Glutamatergic neuron (in vitro differentiated cells): ENCODE data around the gene MCUB. TPM values are rescaled to one million over a fixed set of nuclear protein-coding genes. Genes with fewer than 3 reads are reported as not detected.
A peak's percentile ranks its signal among the peaks of the same experiment; 100 is the strongest.

Experiments used
- DNase-seq: peaks from one replicate; pipeline ENCODE4 v3.0.0; 2022
- H3K27ac Mint-ChIP-seq: one replicate; pipeline ENCODE4 v1.8.0; 2020; ENCODE audit warnings: mild to moderate bottlenecking, mixed read lengths, inconsistent platforms; ENCODE audit not compliant: unreplicated experiment
- H3K27me3 Mint-ChIP-seq: one replicate; pipeline ENCODE4 v1.8.0; 2020; ENCODE audit warnings: mild to moderate bottlenecking, moderate library complexity, mixed read lengths, inconsistent platforms; ENCODE audit not compliant: unreplicated experiment
- H3K36me3 Mint-ChIP-seq: one replicate; pipeline ENCODE4 v1.8.0; 2020; ENCODE audit warnings: mild to moderate bottlenecking, mixed read lengths, inconsistent platforms; ENCODE audit not compliant: unreplicated experiment
- H3K4me1 Mint-ChIP-seq: one replicate; pipeline ENCODE4 v1.8.0; 2020; ENCODE audit warnings: mild to moderate bottlenecking, low read depth, mixed read lengths, inconsistent platforms; ENCODE audit not compliant: unreplicated experiment
- H3K4me3 Mint-ChIP-seq: one replicate; pipeline ENCODE4 v1.8.0; 2020; ENCODE audit warnings: mild to moderate bottlenecking, mixed read lengths, inconsistent platforms; ENCODE audit not compliant: unreplicated experiment
- H3K9me3 Mint-ChIP-seq: one replicate; pipeline ENCODE4 v1.8.0; 2020; ENCODE audit warnings: mild to moderate bottlenecking, moderate library complexity, mixed read lengths, inconsistent platforms; ENCODE audit not compliant: unreplicated experiment
- total RNA-seq: library from RNA; stranded (reverse); fragmentation: NEBNext Ultra II Directional; extraction: Animal tissue kit (Norgen Biotek cat#: 25700); gene quantifications from one replicate; pipeline ENCODE4 v1.2.1, GENCODE V29; 2021; ENCODE audit not compliant: unreplicated experiment
- TF ChIP-seq, protein P1 (sequence below): fragments of 200-600 bp; sonication (generic); IDR thresholded peaks from one replicate; pipeline ENCODE4 v1.5.0; 2021; ENCODE audit not compliant: partially characterized antibody, unreplicated experiment

The MCUB gene
- total RNA-seq, 1 donor from 2014 or later, result 9.7 TPM

DNA sequence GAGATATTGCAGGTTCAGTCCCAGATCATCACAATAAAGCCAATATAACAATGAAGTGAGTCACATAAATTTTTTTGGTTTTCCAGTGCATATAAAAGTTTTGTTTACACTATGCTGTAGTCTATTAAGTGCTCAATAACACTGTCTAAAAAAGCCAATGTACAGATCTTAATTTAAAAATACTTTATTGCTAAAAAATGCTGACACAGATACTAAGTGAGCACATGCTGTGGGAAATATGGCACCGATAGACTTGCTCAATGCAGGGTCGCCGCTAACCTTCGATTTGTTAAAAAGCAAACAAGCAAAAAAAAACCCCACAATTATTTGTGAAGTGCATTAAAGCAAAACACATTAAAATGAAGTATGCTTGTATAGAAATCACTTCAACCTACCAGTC, 159.6 kb downstream of the MCUB start:
- no peaks in the 10 kb centered on the region for H3K4me1 Mint-ChIP-seq
- TF ChIP-seq, protein P1, sequence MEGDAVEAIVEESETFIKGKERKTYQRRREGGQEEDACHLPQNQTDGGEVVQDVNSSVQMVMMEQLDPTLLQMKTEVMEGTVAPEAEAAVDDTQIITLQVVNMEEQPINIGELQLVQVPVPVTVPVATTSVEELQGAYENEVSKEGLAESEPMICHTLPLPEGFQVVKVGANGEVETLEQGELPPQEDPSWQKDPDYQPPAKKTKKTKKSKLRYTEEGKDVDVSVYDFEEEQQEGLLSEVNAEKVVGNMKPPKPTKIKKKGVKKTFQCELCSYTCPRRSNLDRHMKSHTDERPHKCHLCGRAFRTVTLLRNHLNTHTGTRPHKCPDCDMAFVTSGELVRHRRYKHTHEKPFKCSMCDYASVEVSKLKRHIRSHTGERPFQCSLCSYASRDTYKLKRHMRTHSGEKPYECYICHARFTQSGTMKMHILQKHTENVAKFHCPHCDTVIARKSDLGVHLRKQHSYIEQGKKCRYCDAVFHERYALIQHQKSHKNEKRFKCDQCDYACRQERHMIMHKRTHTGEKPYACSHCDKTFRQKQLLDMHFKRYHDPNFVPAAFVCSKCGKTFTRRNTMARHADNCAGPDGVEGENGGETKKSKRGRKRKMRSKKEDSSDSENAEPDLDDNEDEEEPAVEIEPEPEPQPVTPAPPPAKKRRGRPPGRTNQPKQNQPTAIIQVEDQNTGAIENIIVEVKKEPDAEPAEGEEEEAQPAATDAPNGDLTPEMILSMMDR, result no peak
- H3K36me3 Mint-ChIP-seq, result no peaks in the 10 kb centered on the region
- DNase-seq, result no peak
- no peak overlapping the region for H3K4me3 Mint-ChIP-seq
- H3K27me3 Mint-ChIP-seq, result no peaks in the 10 kb centered on the region
- no peak overlapping the region for H3K27ac Mint-ChIP-seq
- H3K9me3 Mint-ChIP-seq, result no peaks in the 10 kb centered on the region

DNA sequence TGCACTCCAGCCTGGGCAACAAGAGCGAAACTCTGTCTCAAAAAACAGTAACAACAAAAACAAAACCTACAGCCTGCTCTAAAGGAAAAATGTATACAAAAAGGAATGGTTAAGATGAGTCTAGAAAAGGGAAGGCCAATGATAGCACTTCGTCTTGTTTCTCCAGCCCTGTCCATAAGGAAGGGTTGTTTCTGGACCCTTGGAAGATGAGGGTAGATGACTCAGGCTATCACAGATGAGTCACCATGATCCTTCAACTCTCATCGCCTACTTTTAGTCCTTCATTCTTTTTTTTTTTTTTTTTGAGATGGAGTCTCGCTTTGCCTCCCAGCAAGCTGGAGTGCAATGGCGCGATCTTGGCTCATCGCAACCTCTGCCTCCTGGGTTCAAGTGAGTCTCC, 161.0 kb downstream of the MCUB start:
- no peak overlapping the region for H3K27ac Mint-ChIP-seq
- H3K27me3 Mint-ChIP-seq, result no peaks in the 10 kb centered on the region
- no peaks in the 10 kb centered on the region for H3K36me3 Mint-ChIP-seq
- TF ChIP-seq, protein P1, result no peak
- no peaks in the 10 kb centered on the region for H3K4me1 Mint-ChIP-seq
- H3K9me3 Mint-ChIP-seq, result no peaks in the 10 kb centered on the region
- no peak overlapping the region for H3K4me3 Mint-ChIP-seq
- no peak for DNase-seq

DNA sequence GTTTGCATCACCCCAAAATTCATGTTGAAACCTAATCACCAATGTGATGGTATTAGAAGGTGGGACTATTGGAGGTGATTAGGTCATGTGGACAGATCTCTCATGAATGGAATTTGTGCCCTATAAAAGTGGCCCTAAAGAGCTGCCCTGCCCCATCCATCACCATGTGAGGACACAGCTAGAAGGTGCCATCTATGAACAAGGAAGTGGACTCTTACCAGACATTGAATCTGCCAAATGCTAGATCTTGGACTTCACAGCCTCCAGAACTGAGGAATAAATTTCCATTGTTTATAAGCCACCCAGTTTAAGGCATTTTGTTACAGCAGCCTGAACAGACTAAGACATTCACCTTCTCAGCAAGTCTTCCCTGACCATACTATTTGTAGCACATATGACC, 162.3 kb downstream of the MCUB start:
- Mint-ChIP-seq H3K27me3 (no peaks in the 10 kb centered on the region), H3K36me3 (no peaks in the 10 kb centered on the region), H3K4me1 (no peaks in the 10 kb centered on the region), H3K9me3 (no peaks in the 10 kb centered on the region), H3K27ac (no peak overlapping the region), H3K4me3 (no peak overlapping the region)
- DNase-seq, result no peak
- TF ChIP-seq, protein P1, result no peak

DNA sequence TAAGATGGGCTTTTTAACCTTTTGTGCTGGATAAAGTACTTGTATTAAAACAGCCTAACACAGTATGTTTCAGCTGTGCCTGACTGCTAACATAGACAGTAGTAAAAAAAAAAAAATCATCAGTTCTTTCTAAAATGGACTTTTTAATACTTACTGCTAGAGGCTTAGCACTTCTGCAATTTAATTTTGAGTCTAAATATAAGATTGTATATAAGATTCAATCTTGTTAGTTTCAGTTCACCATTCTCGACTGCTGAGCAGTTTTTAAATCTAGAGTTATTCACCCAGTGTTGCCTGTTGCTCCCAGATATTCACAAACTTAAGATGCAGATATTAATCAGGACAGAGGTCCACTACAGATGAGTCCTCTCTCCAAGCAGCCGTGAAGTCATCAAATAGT, 163.1 kb downstream of the MCUB start:
- DNase-seq, result no peak
- TF ChIP-seq, protein P1, result no peak
- Mint-ChIP-seq H3K4me1 (no peaks in the 10 kb centered on the region), H3K36me3 (no peaks in the 10 kb centered on the region), H3K27ac (no peak overlapping the region), H3K9me3 (no peaks in the 10 kb centered on the region), H3K27me3 (no peaks in the 10 kb centered on the region), H3K4me3 (no peak overlapping the region)

DNA sequence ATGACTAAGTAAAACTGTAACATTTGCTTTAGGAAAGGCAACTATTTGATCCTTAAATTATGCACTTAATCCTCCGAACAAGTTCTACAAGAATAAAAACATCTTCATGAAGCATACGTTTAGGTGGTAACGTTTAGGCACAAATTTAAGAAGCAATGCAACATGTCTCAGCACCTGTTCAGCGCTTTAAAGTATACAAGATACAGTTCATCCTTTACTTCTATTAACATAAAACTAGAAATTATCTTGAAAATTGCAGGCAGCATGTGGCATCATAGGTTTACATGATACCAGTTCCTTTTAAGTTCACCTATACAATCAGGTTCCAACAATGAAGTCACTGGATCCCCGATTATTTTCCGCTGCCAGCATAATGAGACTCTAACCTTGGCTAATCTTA, 168.3 kb downstream of the MCUB start:
- Mint-ChIP-seq H3K9me3 (peaks cover 6% of the 10 kb centered on the region), H3K27ac (no peak overlapping the region), H3K4me3 (peak overlapping the region; percentile 91), H3K4me1 (peaks cover 5% of the 10 kb centered on the region), H3K36me3 (no peaks in the 10 kb centered on the region), H3K27me3 (peaks cover 5% of the 10 kb centered on the region)
- no peak for DNase-seq
- TF ChIP-seq, protein P1, result no peak
